ENCODE data around the gene THAP8.

THAP8 gene

GRCh38 chr19:36100476-36100875 is 46.4 kb upstream of the THAP8 start:
- TF ChIP-seq EZH2phosphoT487 (IDR thresholded peaks at IDR 0.05; ENCODE audit: low read length), result no peak
- TF ChIP-seq EZH2 (optimal IDR thresholded peaks at IDR 0.05; ENCODE audit: low read depth, low read length), result no peak
- no peak for TF ChIP-seq CTCF (IDR thresholded peaks at IDR 0.05; ENCODE audit: low read length)
- no peaks in the 10 kb centered on the region for H3K9me3 ChIP-seq (replicated peaks; ENCODE audit: insufficient read depth, low read length)
- H3K36me3 ChIP-seq (replicated peaks; ENCODE audit: insufficient read depth, low read length), result no peaks in the 10 kb centered on the region
- no peaks in the 10 kb centered on the region for H4K20me1 ChIP-seq (ENCODE audit: insufficient read depth, low read length)
- H3K27me3 ChIP-seq (replicated peaks; ENCODE audit: insufficient read depth, low read length), result no peaks in the 10 kb centered on the region
- H3K9me2 ChIP-seq (replicated peaks; ENCODE audit: insufficient read depth, low read length), result no peaks in the 10 kb centered on the region
- no peak overlapping the region for H3K4me2 ChIP-seq (ENCODE audit: low read depth, low read length)
- no peak for DNase-seq
- no peak overlapping the region for H3K4me3 ChIP-seq (ENCODE audit: low read length)
- H2AFZ ChIP-seq (ENCODE audit: low read length), result no peak overlapping the region
- H3K4me1 ChIP-seq (ENCODE audit: low read length), result no peaks in the 10 kb centered on the region
- no peak overlapping the region for H3K9ac ChIP-seq (ENCODE audit: low read length)
- H3K79me2 ChIP-seq (ENCODE audit: low read length), result no peaks in the 10 kb centered on the region
- H3K27ac ChIP-seq (ENCODE audit: low read length), result no peak overlapping the region
- no peaks in the 10 kb centered on the region for H3F3A ChIP-seq (ENCODE audit: insufficient read depth, low read length)

- H3K9me2 ChIP-seq (replicated peaks; ENCODE audit: insufficient read depth, low read length), result no peaks in the 10 kb centered on the region
Measured at GRCh38 chr19:36099166-36099785, 45.2 kb upstream of the THAP8 start.

GRCh38 chr19:36097036-36097435 is 43.0 kb upstream of the THAP8 start:
- Histone ChIP-seq H2AFZ (ENCODE audit: low read length) (no peak overlapping the region), H3K9ac (ENCODE audit: low read length) (no peak overlapping the region), H3K79me2 (ENCODE audit: low read length) (no peaks in the 10 kb centered on the region), H3F3A (ENCODE audit: insufficient read depth, low read length) (no peaks in the 10 kb centered on the region), H3K4me2 (ENCODE audit: low read depth, low read length) (no peak overlapping the region), H3K9me2 (replicated peaks; ENCODE audit: insufficient read depth, low read length) (no peaks in the 10 kb centered on the region), H3K36me3 (replicated peaks; ENCODE audit: insufficient read depth, low read length) (no peaks in the 10 kb centered on the region), H3K27me3 (replicated peaks; ENCODE audit: insufficient read depth, low read length) (no peaks in the 10 kb centered on the region), H3K9me3 (replicated peaks; ENCODE audit: insufficient read depth, low read length) (no peaks in the 10 kb centered on the region), H3K4me1 (ENCODE audit: low read length) (no peaks in the 10 kb centered on the region), H3K27ac (ENCODE audit: low read length) (no peak overlapping the region), H3K4me3 (ENCODE audit: low read length) (no peak overlapping the region), H4K20me1 (ENCODE audit: insufficient read depth, low read length) (no peaks in the 10 kb centered on the region)
- DNase-seq, result no peak
- no peak for TF ChIP-seq EZH2phosphoT487 (IDR thresholded peaks at IDR 0.05; ENCODE audit: low read length)
- TF ChIP-seq CTCF (IDR thresholded peaks at IDR 0.05; ENCODE audit: low read length), result no peak

More at GRCh38 chr19:36099166-36099785, 45.2 kb upstream of the THAP8 start:
- Histone ChIP-seq H3F3A (ENCODE audit: insufficient read depth, low read length) (no peaks in the 10 kb centered on the region), H3K27ac (ENCODE audit: low read length) (no peak overlapping the region), H3K4me2 (ENCODE audit: low read depth, low read length) (no peak overlapping the region), H3K9ac (ENCODE audit: low read length) (no peak overlapping the region), H3K79me2 (ENCODE audit: low read length) (no peaks in the 10 kb centered on the region), H3K9me3 (replicated peaks; ENCODE audit: insufficient read depth, low read length) (no peaks in the 10 kb centered on the region), H3K4me1 (ENCODE audit: low read length) (no peaks in the 10 kb centered on the region), H4K20me1 (ENCODE audit: insufficient read depth, low read length) (no peaks in the 10 kb centered on the region), H2AFZ (ENCODE audit: low read length) (no peak overlapping the region), H3K36me3 (replicated peaks; ENCODE audit: insufficient read depth, low read length) (no peaks in the 10 kb centered on the region), H3K27me3 (replicated peaks; ENCODE audit: insufficient read depth, low read length) (no peaks in the 10 kb centered on the region), H3K4me3 (ENCODE audit: low read length) (no peak overlapping the region)
- DNase-seq, result no peak
- TF ChIP-seq EZH2 (optimal IDR thresholded peaks at IDR 0.05; ENCODE audit: low read depth, low read length), result no peak
- no peak for TF ChIP-seq EZH2phosphoT487 (IDR thresholded peaks at IDR 0.05; ENCODE audit: low read length)
- TF ChIP-seq CTCF (IDR thresholded peaks at IDR 0.05; ENCODE audit: low read length), result no peak
